Astrocyte of the spinal cord (primary cell): ENCODE results near the gene C19orf85.

Source experiments
- DNase-seq: peaks from one replicate; pipeline ENCODE4 v3.0.0; 2011; ENCODE audit warnings: low read depth, low spot score
- H3K4me3 ChIP-seq: 2 replicates; pipeline ENCODE4 v1.5.1; 2011; ENCODE audit warnings: low read depth, mild to moderate bottlenecking, low read length, moderate library complexity
- CTCF ChIP-seq: IDR thresholded peaks from 2 replicates; pipeline ENCODE4 v1.5.1; 2012; ENCODE audit warnings: low read depth, mild to moderate bottlenecking, low read length, inconsistent platforms
- in situ Hi-C: cut with HindIII; loops from 2 replicates; pipeline ENCODE4 v1.10.0; 2017; ENCODE audit warnings: low sequenced_read_pairs

Gene C19orf85

GRCh38 chr19:55443045-55443823 lies 21.3 kb downstream of the C19orf85 start, which contains the start of gene SHISA7:
SHISA7 (minus strand) TSS chr19:55443300; CDS start chr19:55442863, 437 bp downstream.
- in situ Hi-C loops, result no loop called here
- no peak within 1 kb of the TSS for H3K4me3 ChIP-seq
- DNase-seq, result no peak
- no peak for TF ChIP-seq CTCF

- in situ Hi-C loops, result no loop called here
- H3K4me3 ChIP-seq, result no peak overlapping the region
- DNase-seq, result no peak
- TF ChIP-seq CTCF, result no peak
These were observed 22.1 kb downstream of the C19orf85 start for GRCh38 chr19:55442372-55442961.

- no peak overlapping the region for H3K4me3 ChIP-seq
- in situ Hi-C loops, result no loop called here
- TF ChIP-seq CTCF, result no peak
- no peak for DNase-seq
These were observed 22.7 kb downstream of the C19orf85 start for GRCh38 chr19:55441692-55442321.

- H3K4me3 ChIP-seq, result no peak overlapping the region
- DNase-seq, result no peak
- in situ Hi-C loops, result no loop called here
- TF ChIP-seq CTCF, result no peak
These were observed 23.2 kb downstream of the C19orf85 start for GRCh38 chr19:55441319-55441691.

- H3K4me3 ChIP-seq, result no peak overlapping the region
- TF ChIP-seq CTCF, result no peak
- no peak for DNase-seq
- in situ Hi-C loops, result no loop called here
These were observed 24.0 kb downstream of the C19orf85 start for GRCh38 chr19:55440411-55441105.

GRCh38 chr19:55439052-55439451 lies 25.5 kb downstream of the C19orf85 start:
- in situ Hi-C loops, result no loop called here
- no peak overlapping the region for H3K4me3 ChIP-seq
- TF ChIP-seq CTCF, result no peak
- no peak for DNase-seq
